ENCODE data around the gene SUMO4. TPM values are rescaled to one million over a fixed set of nuclear protein-coding genes. Genes with fewer than 3 reads are reported as not detected.

The SUMO4 gene
- total RNA-seq, 1 experiment from 2014 or later, result 1.1 TPM

DNA sequence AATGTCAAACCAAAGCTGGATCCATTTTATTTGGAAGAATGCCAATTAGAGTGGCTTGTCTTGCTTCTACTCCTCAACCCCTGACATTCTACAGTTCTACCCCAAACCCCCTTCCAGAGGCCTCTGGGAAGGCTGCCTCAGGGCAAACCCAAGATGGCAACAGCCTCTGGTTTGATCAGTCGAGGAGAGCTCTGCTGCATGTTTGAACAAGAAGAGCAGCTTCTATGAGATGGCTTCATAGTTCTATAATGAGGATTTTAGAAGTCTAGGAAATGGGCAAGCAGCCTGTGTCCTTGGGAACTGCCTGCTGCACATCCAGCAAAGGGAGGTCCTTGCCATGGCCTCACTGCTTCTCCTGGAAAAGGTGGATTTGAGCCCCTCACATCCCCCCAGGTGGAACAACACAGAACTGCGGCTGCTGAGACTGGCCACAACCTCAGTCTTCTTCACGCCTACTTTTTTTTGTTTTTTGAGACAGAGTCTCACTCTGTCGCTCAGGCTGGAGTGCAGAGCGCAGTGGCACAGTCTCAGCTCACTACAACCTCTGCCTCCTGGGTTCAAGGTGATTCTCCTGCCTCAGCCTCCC lies 46.8 kb downstream of the SUMO4 start:
- no peak for ATAC-seq
- no TSS peak for BruUV-seq (replicated peaks)
- intact Hi-C loops (cut with micrococcal nuclease; ENCODE audit: unreplicated experiment) (no loop called here), in situ Hi-C loops (cut with HindIII; ENCODE audit: low pct_unique_long_range_greater_than_20kb, low sequenced_read_pairs) (no loop called here)
- ChIA-PET CTCF (interaction anchor here (0.6 to 0.7 kb wide), 2 partner anchors 12 to 411 kb away, joined by 3 to 5 read pairs; no protein-coding TSS in a partner anchor), POLR2A (interaction anchor here (0.6 to 0.7 kb wide), 2 partner anchors 38 to 82 kb away, joined by 3 to 5 read pairs; no protein-coding TSS in a partner anchor)
- Histone ChIP-seq H3K27ac (ENCODE audit: low read length) (no peak overlapping the region), H3K4me3 (ENCODE audit: low read depth in 2 of 2, low read length in 2 of 2) (no peak overlapping the region), H3K4me1 (ENCODE audit: control insufficient read depth, insufficient read depth, low read length) (no peaks in the 10 kb centered on the region), H3K9me3 (ENCODE audit: control insufficient read depth, insufficient read depth, low read depth, low read length) (no peaks in the 10 kb centered on the region), H3K36me3 (ENCODE audit: control insufficient read depth, insufficient read depth, low read length) (no peaks in the 10 kb centered on the region), H3K27me3 (ENCODE audit: control insufficient read depth, insufficient read depth, low read length) (no peaks in the 10 kb centered on the region)
- TF ChIP-seq SIN3A (IDR thresholded peaks at IDR 0.05; ENCODE audit: borderline replicate concordance, insufficient read depth, low read depth, low read length) (no peak), TCF7L2 (IDR thresholded peaks at IDR 0.05; ENCODE audit: low read depth, low read length) (no peak), POLR2AphosphoS5 (IDR thresholded peaks at IDR 0.05; ENCODE audit: low read depth, low read length) (no peak)
- TF ChIP-seq, protein P1, sequence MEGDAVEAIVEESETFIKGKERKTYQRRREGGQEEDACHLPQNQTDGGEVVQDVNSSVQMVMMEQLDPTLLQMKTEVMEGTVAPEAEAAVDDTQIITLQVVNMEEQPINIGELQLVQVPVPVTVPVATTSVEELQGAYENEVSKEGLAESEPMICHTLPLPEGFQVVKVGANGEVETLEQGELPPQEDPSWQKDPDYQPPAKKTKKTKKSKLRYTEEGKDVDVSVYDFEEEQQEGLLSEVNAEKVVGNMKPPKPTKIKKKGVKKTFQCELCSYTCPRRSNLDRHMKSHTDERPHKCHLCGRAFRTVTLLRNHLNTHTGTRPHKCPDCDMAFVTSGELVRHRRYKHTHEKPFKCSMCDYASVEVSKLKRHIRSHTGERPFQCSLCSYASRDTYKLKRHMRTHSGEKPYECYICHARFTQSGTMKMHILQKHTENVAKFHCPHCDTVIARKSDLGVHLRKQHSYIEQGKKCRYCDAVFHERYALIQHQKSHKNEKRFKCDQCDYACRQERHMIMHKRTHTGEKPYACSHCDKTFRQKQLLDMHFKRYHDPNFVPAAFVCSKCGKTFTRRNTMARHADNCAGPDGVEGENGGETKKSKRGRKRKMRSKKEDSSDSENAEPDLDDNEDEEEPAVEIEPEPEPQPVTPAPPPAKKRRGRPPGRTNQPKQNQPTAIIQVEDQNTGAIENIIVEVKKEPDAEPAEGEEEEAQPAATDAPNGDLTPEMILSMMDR (IDR thresholded peaks at IDR 0.05), result no peak
- TF ChIP-seq, protein P2, sequence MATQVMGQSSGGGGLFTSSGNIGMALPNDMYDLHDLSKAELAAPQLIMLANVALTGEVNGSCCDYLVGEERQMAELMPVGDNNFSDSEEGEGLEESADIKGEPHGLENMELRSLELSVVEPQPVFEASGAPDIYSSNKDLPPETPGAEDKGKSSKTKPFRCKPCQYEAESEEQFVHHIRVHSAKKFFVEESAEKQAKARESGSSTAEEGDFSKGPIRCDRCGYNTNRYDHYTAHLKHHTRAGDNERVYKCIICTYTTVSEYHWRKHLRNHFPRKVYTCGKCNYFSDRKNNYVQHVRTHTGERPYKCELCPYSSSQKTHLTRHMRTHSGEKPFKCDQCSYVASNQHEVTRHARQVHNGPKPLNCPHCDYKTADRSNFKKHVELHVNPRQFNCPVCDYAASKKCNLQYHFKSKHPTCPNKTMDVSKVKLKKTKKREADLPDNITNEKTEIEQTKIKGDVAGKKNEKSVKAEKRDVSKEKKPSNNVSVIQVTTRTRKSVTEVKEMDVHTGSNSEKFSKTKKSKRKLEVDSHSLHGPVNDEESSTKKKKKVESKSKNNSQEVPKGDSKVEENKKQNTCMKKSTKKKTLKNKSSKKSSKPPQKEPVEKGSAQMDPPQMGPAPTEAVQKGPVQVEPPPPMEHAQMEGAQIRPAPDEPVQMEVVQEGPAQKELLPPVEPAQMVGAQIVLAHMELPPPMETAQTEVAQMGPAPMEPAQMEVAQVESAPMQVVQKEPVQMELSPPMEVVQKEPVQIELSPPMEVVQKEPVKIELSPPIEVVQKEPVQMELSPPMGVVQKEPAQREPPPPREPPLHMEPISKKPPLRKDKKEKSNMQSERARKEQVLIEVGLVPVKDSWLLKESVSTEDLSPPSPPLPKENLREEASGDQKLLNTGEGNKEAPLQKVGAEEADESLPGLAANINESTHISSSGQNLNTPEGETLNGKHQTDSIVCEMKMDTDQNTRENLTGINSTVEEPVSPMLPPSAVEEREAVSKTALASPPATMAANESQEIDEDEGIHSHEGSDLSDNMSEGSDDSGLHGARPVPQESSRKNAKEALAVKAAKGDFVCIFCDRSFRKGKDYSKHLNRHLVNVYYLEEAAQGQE (IDR thresholded peaks at IDR 0.05; ENCODE audit: insufficient read depth in 1 of 2, low read depth in 2 of 2, low read length in 1 of 2), result no peak
- DNase-seq (ENCODE audit: low read depth, low spot score), result no peak

DNA sequence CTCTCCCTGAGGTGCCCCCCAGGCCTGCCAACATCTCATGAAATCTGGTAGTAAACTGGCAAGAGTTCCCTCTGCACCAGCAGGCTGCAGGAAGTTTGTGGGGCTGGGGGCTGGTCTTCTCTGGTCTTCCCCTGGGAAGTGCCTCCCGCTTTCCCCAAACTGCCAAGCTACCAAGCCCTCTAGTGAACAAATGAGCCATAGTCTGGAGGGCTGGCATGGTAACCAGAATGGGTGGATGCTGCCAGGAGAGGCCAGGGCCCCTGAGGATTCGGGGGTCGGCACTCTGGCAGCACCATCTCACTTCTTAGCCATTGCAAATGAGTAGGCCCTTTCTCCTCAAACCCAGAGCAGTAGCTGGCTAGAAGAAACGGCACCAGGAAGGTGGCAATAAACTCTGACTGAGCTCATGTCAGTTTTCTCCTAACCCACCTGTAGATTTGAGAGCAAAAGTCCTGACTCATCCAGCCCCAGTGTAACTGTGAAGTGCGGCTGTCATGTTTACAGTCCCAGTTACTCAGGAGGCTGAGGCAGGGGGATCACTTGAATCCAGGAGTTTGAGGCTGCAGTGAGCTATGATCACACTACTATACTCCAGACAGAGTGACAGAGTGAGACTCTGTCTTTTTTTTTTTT lies 48.9 kb downstream of the SUMO4 start:
- intact Hi-C loops (cut with micrococcal nuclease; ENCODE audit: unreplicated experiment), result no loop called here
- in situ Hi-C loops (cut with HindIII; ENCODE audit: low pct_unique_long_range_greater_than_20kb, low sequenced_read_pairs), result no loop called here
- POLR2A ChIA-PET, result no interaction called here
- Histone ChIP-seq H3K9me3 (ENCODE audit: control insufficient read depth, insufficient read depth, low read depth, low read length) (no peaks in the 10 kb centered on the region), H3K27me3 (ENCODE audit: control insufficient read depth, insufficient read depth, low read length) (no peaks in the 10 kb centered on the region), H3K4me3 (ENCODE audit: low read depth in 2 of 2, low read length in 2 of 2) (no peak overlapping the region), H3K36me3 (ENCODE audit: control insufficient read depth, insufficient read depth, low read length) (no peaks in the 10 kb centered on the region), H3K27ac (ENCODE audit: low read length) (no peak overlapping the region), H3K4me1 (ENCODE audit: control insufficient read depth, insufficient read depth, low read length) (peaks cover 3% of the 10 kb centered on the region; the same call in 1 of the 2 replicates)
- ATAC-seq, result no peak
- CTCF ChIA-PET, result no interaction called here
- no peak for DNase-seq (ENCODE audit: low read depth, low spot score)
- TF ChIP-seq, protein P1 (IDR thresholded peaks at IDR 0.05), result no peak
- TF ChIP-seq SIN3A (IDR thresholded peaks at IDR 0.05; ENCODE audit: borderline replicate concordance, insufficient read depth, low read depth, low read length), result no peak
- no peak for TF ChIP-seq TCF7L2 (IDR thresholded peaks at IDR 0.05; ENCODE audit: low read depth, low read length)
- BruUV-seq (replicated peaks), result no TSS peak
